Stimulated activated naive CD8-positive, alpha-beta T cell treated with anti-CD3 and anti-CD28 coated beads, Interleukin-15, Interleukin-2, amounts not matched to agents 100 U/mL and 50 U/mL, for 24 hours (primary cell): ENCODE measurements around the gene DISP2.

Experiments used
- ATAC-seq: fragments of 150-1000 bp; cut with Tn5 transposase; one replicate; pipeline ENCODE4 v1.10.0; 2021
- DNase-seq: peaks from one replicate; pipeline ENCODE4 v3.0.0; 2021

DISP2 gene

GRCh38 chr15:40365624-40366456 is 7.8 kb downstream of the DISP2 start:
- no peak for ATAC-seq
- DNase-seq = no peak

GRCh38 chr15:40366457-40367370 is 8.7 kb downstream of the DISP2 start:
- ATAC-seq = no peak
- no peak for DNase-seq

DNA sequence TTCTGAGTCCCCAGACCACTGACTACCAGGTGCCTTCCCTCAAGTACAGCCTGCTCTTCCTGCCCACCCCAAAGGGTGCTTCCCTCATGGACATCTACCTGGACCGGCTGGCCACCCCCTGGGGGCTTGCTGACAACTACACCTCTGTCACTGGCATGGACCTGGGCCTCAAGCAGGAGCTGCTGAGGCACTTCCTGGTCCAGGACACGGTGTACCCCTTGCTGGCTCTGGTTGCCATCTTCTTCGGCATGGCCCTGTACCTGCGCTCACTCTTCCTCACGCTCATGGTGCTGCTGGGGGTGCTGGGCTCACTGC is 9.3 kb downstream of the DISP2 start:
- DNase-seq (peak; percentile 12), ATAC-seq (no peak)

GRCh38 chr15:40367686-40368611 is 9.9 kb downstream of the DISP2 start:
- DNase-seq (peak; percentile 87), ATAC-seq (peak; percentile 93)

DNA sequence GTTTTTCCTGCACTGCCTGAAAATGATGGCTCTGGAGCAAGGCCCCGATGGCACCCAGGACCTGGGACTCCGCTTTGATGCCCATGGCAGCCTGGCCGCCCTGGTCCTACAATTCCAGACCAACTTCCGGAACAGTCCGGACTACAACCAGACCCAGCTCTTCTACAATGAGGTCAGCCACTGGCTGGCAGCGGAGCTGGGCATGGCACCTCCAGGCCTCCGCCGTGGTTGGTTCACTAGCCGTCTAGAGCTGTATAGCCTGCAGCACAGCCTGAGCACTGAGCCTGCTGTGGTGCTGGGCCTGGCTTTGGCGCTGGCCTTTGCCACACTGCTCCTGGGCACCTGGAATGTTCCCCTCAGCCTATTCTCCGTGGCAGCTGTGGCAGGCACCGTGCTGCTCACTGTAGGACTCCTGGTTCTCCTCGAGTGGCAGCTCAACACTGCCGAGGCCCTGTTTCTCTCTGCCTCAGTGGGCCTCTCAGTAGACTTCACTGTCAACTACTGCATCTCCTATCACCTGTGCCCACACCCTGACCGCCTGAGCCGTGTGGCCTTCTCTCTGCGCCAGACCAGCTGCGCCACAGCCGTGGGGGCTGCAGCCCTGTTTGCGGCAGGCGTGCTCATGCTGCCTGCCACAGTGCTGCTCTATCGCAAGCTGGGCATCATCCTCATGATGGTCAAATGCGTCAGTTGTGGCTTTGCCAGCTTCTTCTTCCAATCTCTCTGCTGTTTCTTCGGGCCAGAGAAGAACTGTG is 10.9 kb downstream of the DISP2 start:
- ATAC-seq (no peak), DNase-seq (no peak)

- ATAC-seq (no peak), DNase-seq (no peak)
Measured at GRCh38 chr15:40369474-40369869, 11.5 kb downstream of the DISP2 start.

- ATAC-seq (no peak), DNase-seq (no peak)
Measured at GRCh38 chr15:40369971-40370370, 12.0 kb downstream of the DISP2 start.

DNA sequence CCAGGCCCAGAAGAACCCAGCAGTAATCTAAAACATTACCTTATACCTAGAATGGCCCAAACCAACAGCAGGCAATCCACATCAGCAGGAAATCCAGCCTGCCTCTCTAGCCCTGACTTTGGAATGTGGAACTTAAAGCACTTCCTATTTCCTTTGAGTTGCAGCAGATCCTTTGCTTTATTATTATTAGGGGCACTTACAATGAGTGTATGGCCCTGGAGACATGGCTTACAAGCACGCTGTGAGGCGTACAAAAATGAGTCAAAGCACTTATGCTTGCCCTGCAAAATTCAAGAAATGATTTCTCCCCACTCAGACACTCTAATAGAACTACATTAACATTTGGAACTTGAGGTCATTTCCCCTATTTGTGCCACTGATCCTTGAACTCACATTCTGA is 15.0 kb downstream of the DISP2 start:
- DNase-seq (no peak), ATAC-seq (no peak)

DNA sequence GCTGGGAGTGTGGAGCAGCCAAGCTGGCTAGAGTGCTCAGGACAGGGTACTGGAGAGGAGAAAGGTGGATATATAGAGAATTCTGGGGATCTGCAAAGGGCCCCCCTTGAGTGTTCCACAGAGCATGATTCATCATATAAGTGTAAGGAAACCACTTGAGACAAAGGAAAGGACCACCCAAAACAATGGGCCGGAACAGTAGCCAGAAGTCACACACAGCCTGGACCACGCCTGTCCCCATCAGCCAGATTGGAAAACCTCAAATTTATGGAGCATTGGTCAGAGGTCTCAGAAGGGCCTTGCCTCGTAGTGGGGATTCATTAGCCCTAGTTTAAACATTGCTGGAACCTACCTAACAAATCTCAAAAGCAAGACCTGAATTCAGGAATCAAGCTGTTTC is 19.6 kb downstream of the DISP2 start:
- DNase-seq = no peak
- no peak for ATAC-seq

GRCh38 chr15:40379374-40379773 is 21.4 kb downstream of the DISP2 start:
- DNase-seq (no peak), ATAC-seq (no peak)

DNA sequence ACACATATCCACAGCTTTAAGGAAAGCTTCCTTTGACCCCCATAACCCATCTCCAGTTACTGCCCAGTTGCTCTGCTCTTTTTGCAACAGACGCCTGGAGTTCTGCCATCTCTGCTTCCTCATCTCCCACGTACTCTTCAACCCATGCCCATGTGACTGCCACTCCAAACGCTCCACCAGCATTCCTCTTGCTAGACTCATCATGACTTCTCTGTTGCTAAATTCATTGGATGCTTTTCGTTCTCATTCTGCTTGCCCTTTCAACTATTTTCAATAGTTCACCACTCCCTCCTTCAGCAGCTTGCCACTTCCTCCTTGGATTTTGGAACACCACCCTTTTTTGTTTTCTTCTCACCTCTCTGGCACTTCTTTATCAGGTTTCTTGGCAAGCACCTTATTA is 21.8 kb downstream of the DISP2 start:
- ATAC-seq = no peak
- no peak for DNase-seq

- no peak for ATAC-seq
- DNase-seq = no peak
Measured at GRCh38 chr15:40380636-40381035, 22.6 kb downstream of the DISP2 start.

DNA sequence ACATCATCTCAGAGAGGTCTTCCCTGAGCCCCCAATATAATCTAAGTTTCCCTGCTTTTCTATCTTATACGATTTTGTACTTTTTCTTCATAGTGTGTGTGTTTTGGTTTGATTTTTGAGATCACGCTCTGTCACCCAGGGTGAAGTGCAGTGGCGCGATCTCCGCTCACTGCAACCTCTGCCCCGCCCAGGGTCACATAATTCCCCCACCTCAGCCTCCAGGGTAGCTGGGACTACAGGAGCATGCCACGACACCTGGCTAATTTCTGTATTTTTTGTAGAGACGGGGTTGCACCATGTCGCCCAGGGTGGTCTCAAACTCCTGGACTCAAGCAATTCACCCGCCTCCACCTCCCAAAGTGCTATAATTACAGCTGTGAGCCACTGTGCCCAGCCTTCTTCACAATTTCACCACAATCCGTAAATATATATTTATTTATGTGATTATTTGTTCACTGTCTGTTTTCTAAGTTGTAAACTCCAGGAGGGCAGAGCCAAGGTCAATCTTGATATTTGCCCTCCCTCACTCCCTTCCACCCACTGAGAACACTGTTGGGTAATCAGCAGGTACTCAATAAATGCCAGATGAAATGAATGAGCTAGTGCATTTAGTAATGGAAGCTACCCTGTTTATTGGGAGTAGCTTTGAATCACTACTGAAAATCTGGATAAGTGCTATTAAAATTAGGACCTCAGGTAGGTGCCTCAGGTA is 24.0 kb downstream of the DISP2 start:
- DNase-seq = no peak
- no peak for ATAC-seq

DNA sequence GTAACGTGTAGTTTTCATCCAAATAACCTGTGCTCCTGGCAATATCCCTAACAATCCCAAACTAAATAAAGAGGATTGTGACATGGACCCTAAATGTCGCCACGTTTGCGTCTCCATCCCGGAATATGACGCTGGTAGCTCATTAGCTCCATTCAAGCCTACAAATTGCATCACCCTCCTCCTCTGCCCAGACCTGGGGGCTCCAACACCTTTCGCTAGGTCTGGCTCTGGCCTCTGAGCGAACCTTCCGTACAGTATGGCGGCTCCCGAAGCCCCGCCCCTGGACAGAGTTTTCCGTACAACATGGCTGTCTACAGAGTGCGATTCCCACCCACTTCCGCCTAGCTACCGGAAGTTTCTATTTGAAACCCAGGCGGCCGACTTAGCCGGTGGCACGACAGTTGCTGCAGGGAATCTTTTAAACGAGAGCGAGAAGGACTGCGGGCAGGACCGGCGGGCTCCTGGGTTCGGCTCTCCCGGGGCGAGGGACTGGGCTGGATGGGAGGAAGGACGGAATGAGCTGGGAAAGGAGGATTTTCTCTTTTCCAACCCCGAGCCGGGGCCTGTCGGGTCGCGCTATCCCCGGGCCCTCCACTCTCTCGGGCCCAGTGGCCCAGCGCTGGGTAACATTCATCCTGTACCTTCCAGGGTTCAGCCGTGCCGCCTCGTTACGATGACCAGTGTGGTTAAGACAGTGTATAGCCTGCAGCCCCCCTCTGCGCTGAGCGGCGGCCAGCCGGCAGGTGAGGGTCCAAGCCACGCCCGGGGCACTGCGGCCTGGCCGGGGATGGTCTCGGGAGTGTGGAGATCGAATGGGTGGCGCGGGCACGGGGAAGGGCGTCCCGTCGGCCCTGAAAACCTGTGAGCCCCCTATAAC is 24.8 kb downstream of the DISP2 start, which contains the start of gene KNSTRN:
KNSTRN (plus strand) TSS at position 142 of the 877 bp plus-strand sequence; CDS start at position 257, 115 bp downstream.
- DNase-seq (peak; percentile 94), ATAC-seq (peak; percentile 99)

GRCh38 chr15:40386480-40386879 is 28.5 kb downstream of the DISP2 start:
- ATAC-seq = no peak
- no peak for DNase-seq

DNA sequence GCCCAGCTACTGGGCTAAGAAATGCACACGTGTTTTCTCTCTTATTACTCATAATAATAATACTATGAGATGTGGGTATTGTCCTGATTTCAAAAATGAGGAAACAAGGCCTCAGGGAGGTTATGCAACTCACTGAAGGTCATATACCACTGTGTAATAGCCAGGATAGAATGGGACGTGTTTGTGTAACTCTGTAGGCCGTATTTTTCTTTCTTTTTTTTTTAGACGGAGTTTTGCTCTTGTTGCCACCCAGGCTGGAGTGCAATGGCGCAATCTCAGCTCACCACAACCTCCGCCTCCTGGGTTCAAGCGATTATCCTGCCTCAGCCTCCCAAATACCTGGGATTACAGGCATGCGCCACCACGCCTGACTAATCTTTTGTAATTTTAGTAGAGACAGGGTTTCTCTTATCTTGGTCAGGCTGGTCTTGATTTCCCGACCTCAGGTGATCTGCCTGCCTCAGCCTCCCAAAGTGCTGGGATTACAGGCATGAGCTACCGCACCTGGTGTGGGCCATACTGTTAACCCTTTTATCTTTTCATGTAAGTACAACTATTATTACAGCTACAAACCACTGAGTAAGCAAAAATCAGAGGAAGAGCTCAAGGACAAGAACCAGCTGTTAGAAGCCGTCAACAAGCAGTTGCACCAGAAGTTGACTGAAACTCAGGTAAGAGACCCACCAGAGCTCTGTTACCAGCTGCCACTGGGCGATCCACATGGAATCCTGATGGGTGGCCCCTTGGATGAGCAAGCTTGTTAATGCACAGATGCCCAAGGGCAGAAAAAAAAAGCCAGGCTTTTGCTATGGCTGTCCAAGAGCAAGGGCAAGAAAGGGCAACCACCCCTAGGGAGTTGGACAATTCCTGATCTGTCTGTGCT is 31.2 kb downstream of the DISP2 start:
- ATAC-seq (no peak), DNase-seq (no peak)

GRCh38 chr15:40389824-40390595 is 32.0 kb downstream of the DISP2 start:
- ATAC-seq (no peak), DNase-seq (no peak)
